ENCODE measurements around the gene LAMA3. TPM values are rescaled to one million over a fixed set of nuclear protein-coding genes. Genes with fewer than 3 reads are reported as not detected.

The LAMA3 gene
- total and polyA plus RNA-seq, 2 of the 13 experiments (the other 11 are each of a cell fraction or from before 2014, with no cell fraction given): 0.45 to 2.2 TPM

DNA sequence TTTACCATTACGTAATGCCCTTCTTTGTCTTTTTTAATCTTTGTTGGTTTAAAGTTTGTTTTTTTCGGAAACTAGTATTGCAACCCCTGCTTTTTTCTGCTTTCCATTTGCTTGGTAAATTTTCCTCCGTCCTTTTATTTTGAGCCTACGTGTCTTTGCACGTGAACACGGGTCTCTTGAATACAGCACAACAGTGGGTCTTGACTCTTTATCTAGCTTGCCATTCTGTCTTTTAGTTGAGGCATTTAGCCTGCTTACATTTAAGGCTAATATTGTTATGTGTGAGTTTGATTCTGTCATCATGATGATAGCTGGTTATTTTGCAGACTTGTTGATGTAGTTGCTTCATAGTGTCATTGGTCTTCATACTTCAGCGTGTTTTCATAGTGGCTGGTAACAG lies 287.9 kb downstream of the LAMA3 start:
- FAIRE-seq (no peak), ATAC-seq (no peak), DNase-seq (ENCODE audit: low spot score) (no peak)
- CTCF ChIA-PET (ENCODE audit: low intra/inter-chr PET ratio, low total read pairs): no interaction called here
- Histone ChIP-seq H3K9me3 (ENCODE audit: low read length) (no peaks in the 10 kb centered on the region), H3K27me3 (ENCODE audit: control insufficient read depth in 1 of 2, insufficient read depth in 2 of 2, low read length in 2 of 2) (peaks cover 0 to 5% of the 10 kb centered on the region in 2 experiments; a peak in 3 of 5 replicates), H3K4me2 (ENCODE audit: low read depth, low read length) (no peak overlapping the region), H3K4me3 (replicated peaks in 1 of 3; ENCODE audit: insufficient read depth in 1 of 3, low read depth in 2 of 3, low read length in 3 of 3) (no peak overlapping the region), H3K27ac (ENCODE audit: extremely low read length, insufficient read depth, low read length) (no peak overlapping the region), H3K4me1 (ENCODE audit: insufficient read depth, low read length) (peaks cover 8% of the 10 kb centered on the region), H3K79me2 (ENCODE audit: insufficient read depth, low read length) (no peaks in the 10 kb centered on the region), H3K36me3 (replicated peaks in 1 of 2; ENCODE audit: control insufficient read depth in 1 of 2, insufficient read depth in 2 of 2, low read length in 2 of 2) (no peaks in the 10 kb centered on the region), H2AFZ (ENCODE audit: low read length) (no peak overlapping the region), H3K9ac (ENCODE audit: insufficient read depth, low read depth, low read length) (no peak overlapping the region), H4K20me1 (ENCODE audit: insufficient read depth, low read length) (no peaks in the 10 kb centered on the region)
- WGBS (ENCODE audit: low lambda C conversion rate): 62% methylated on average over 7 of the region's 7 CpGs
- POLR2A ChIA-PET: no interaction called here
- BruUV-seq (replicated peaks): no TSS peak
- intact Hi-C loops (cut with micrococcal nuclease; ENCODE audit: unreplicated experiment) (no loop called here), in situ Hi-C loops (cut with HindIII; ENCODE audit: extremely low pct_ligation_motif_present, low pct_unique_long_range_greater_than_20kb) (no loop called here)
- TF ChIP-seq SRSF4 (IDR thresholded peaks at IDR 0.05; ENCODE audit: low read depth, low read length, poor library complexity, severe bottlenecking) (no peak), PAWR (CRISPR knock-in tag; IDR thresholded peaks at IDR 0.05; ENCODE audit: borderline replicate concordance) (no peak), SP140L (CRISPR knock-in tag; IDR thresholded peaks at IDR 0.05; ENCODE audit: borderline replicate concordance) (no peak), TCF7L2 (IDR thresholded peaks at IDR 0.05; ENCODE audit: low read depth, low read length) (no peak), ATF7 (IDR thresholded peaks at IDR 0.05) (peak; percentile 42; the same call in 1 of the 2 replicates), ATF7 (CRISPR knock-in tag; IDR thresholded peaks at IDR 0.05) (no peak), NRL (CRISPR knock-in tag; IDR thresholded peaks at IDR 0.05; ENCODE audit: borderline replicate concordance) (no peak)

DNA sequence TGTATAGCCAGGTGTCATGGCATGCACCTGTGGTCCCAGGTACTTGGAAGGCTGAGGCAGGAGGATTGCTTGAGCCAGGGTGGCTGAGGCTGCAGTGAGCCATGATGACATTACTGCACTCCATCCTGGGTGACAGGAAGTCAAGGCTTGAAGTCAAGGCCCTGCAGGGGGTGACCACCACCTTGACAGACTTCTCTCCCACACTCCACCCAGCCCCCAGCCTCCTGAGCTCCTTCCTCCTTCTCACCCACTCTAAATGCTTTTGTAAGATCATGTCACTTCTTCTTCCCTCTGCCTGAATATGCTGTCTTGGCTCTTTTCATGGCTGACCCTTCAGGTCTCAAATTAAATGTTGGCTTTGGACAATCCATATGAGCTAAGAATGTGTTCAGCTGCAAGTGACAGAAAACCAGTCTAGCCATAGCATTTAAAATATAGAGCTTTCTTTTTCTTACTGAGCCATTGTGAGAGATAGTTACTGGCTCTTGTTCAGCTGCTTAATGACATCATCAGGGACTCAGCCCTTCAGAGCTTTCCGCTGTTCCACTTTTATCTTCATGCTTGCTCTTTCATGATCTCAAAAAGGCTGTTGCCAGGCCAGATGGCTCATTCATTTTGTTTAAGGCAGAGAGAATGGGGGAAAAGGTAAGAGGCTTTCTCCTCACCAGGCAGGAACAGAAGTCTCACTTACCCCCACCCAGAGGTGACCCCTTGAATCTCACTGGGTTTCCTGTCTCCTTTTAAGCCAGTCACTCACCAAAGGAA lies 288.6 kb downstream of the LAMA3 start:
- no peak overlapping the region for H3K4me3 ChIP-seq (replicated peaks in 1 of 3; ENCODE audit: insufficient read depth in 1 of 3, low read depth in 2 of 3, low read length in 3 of 3)
- peaks cover 0 to 7% of the 10 kb centered on the region in 2 experiments; a peak in 3 of 5 replicates for H3K27me3 ChIP-seq (ENCODE audit: control insufficient read depth in 1 of 2, insufficient read depth in 2 of 2, low read length in 2 of 2)
- 71% methylated on average over 1 of the region's 1 CpG for WGBS (ENCODE audit: low lambda C conversion rate)
- DNase-seq (ENCODE audit: low spot score) (no peak), FAIRE-seq (no peak), ATAC-seq (no peak)
- in situ Hi-C loops (cut with HindIII; ENCODE audit: extremely low pct_ligation_motif_present, low pct_unique_long_range_greater_than_20kb): no loop called here
- intact Hi-C loops (cut with micrococcal nuclease; ENCODE audit: unreplicated experiment): no loop called here
- POLR2A ChIA-PET: no interaction called here
- peaks cover 16% of the 10 kb centered on the region for H3K4me1 ChIP-seq (ENCODE audit: insufficient read depth, low read length)
- no TSS peak for BruUV-seq (replicated peaks)
- no peak for TF ChIP-seq ZNF629 (CRISPR knock-in tag; conservative IDR thresholded peaks at IDR 0.05)
- TF ChIP-seq ATF7 (IDR thresholded peaks at IDR 0.05): peak; percentile 59
- no peak for TF ChIP-seq ATF7 (CRISPR knock-in tag; IDR thresholded peaks at IDR 0.05)
- no peaks in the 10 kb centered on the region for H4K20me1 ChIP-seq (ENCODE audit: insufficient read depth, low read length)
- H3K27ac ChIP-seq (ENCODE audit: extremely low read length, insufficient read depth, low read length): no peak overlapping the region
- no peak overlapping the region for H2AFZ ChIP-seq (ENCODE audit: low read length)
- H3K4me2 ChIP-seq (ENCODE audit: low read depth, low read length): no peak overlapping the region
- CTCF ChIA-PET (ENCODE audit: low intra/inter-chr PET ratio, low total read pairs): no interaction called here
- H3K79me2 ChIP-seq (ENCODE audit: insufficient read depth, low read length): no peaks in the 10 kb centered on the region
- H3K9ac ChIP-seq (ENCODE audit: insufficient read depth, low read depth, low read length): no peak overlapping the region
- no peaks in the 10 kb centered on the region for H3K9me3 ChIP-seq (ENCODE audit: low read length)
- no peaks in the 10 kb centered on the region for H3K36me3 ChIP-seq (replicated peaks in 1 of 2; ENCODE audit: control insufficient read depth in 1 of 2, insufficient read depth in 2 of 2, low read length in 2 of 2)
